Activated CD4-positive, alpha-beta T cell treated with anti-CD3 and anti-CD28 coated beads for 24 hours (primary cell): ENCODE measurements around the gene NUDCD3.
"Not testable (repeated sequence)": the region's sequence is repeated elsewhere in the genome, so short reads cannot be mapped to it uniquely, and the experiment has no call there.

Experiments
- DNase-seq, 2 donors: peaks; one replicate each; pipeline ENCODE4 v3.0.0-alpha.2; 2020; ENCODE audit warnings: low read depth in 2 of 2

The NUDCD3 gene

GRCh38 chr7:44447874-44448425, 42.5 kb downstream of the NUDCD3 start:
- no peak for DNase-seq

GRCh38 chr7:44445986-44446671, 44.3 kb downstream of the NUDCD3 start:
- DNase-seq, result no peak

GRCh38 chr7:44441079-44441478, 49.4 kb downstream of the NUDCD3 start:
- DNase-seq, result no peak

- no peak for DNase-seq
Observed at GRCh38 chr7:44440577-44441078, 49.8 kb downstream of the NUDCD3 start.

- DNase-seq, result no peak
Observed at GRCh38 chr7:44439926-44440325, 50.5 kb downstream of the NUDCD3 start.

- no peak for DNase-seq
Observed at GRCh38 chr7:44438816-44439215, 51.6 kb downstream of the NUDCD3 start.

- DNase-seq, result no peak
Observed at GRCh38 chr7:44434201-44434600, 56.3 kb downstream of the NUDCD3 start.

GRCh38 chr7:44433255-44434022, 57.0 kb downstream of the NUDCD3 start:
- no peak for DNase-seq

- no peak for DNase-seq
Observed at GRCh38 chr7:44432381-44432977, 58.0 kb downstream of the NUDCD3 start.

- DNase-seq, result no peak
Observed at GRCh38 chr7:44431091-44431608, 59.3 kb downstream of the NUDCD3 start.

GRCh38 chr7:44430054-44430453, 60.4 kb downstream of the NUDCD3 start:
- no peak for DNase-seq

- DNase-seq, result not testable (repeated sequence)
Observed at GRCh38 chr7:44424762-44425161, 65.7 kb downstream of the NUDCD3 start.

GRCh38 chr7:44416941-44417340, 73.5 kb downstream of the NUDCD3 start:
- no peak for DNase-seq

- no peak for DNase-seq
Observed at GRCh38 chr7:44415510-44415909, 74.9 kb downstream of the NUDCD3 start.

GRCh38 chr7:44415047-44415446, 75.4 kb downstream of the NUDCD3 start:
- DNase-seq, result no peak

GRCh38 chr7:44411306-44411705, 79.2 kb downstream of the NUDCD3 start:
- DNase-seq, result no peak

- DNase-seq, result no peak
Observed at GRCh38 chr7:44408596-44408995, 81.9 kb downstream of the NUDCD3 start.

- no peak for DNase-seq
Observed at GRCh38 chr7:44403775-44404174, 86.7 kb downstream of the NUDCD3 start.

- DNase-seq, result no peak
Observed at GRCh38 chr7:44403176-44403759, 87.2 kb downstream of the NUDCD3 start.

- DNase-seq, result no peak
Observed at GRCh38 chr7:44402401-44403060, 87.9 kb downstream of the NUDCD3 start.

GRCh38 chr7:44401692-44402091, 88.8 kb downstream of the NUDCD3 start:
- no peak for DNase-seq
